ENCODE results near the gene MTCL1.

- TF ChIP-seq CTCF (IDR thresholded peaks at IDR 0.05; ENCODE audit: insufficient read depth, low read depth, low read length) (no peak), EZH2 (IDR thresholded peaks at IDR 0.05; ENCODE audit: insufficient read depth, low read length) (no peak)
Observed at GRCh38 chr18:8821531-8821930, 116.2 kb downstream of the MTCL1 start.
